Measurements from ENCODE around the gene CEP295NL.
"Not testable (repeated sequence)": the region's sequence is repeated elsewhere in the genome, so short reads cannot be mapped to it uniquely, and the experiment has no call there.

CEP295NL gene

DNA sequence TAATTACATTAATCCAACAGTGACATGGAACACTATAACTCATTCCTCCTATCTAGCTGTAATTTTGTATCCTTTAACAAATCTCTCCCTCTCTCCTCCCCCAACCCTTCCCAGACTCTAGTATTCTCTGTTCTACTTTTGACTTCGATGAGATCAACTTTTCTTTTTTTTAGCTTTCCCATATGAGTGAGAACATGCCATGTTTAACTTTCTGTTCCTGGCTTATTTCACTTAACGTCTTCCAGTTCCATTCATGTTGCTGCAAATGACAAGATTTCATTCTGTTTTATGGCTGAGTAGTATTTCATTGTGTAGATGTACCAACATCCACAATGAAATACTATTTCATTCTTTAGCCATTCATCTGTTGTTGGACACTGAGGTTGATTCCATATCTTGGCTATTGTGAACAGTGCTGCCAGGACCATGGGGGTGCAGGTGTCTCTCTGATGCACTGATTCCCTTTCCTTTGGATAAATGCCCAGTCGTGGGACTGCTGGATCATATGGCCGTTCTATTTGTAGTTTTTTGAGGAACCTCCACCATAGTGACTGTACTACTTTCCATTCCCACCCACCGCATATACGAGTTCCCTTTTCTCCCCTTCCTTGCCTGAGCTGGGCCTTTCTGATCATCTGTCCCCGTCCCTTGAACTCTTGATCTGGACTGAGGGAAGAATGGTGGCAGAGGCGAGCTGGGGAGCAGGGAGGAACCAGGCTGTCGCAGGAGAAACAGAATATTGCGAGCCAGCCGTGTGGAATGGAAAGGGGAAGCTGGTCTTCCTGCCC lies 7.7 kb upstream of the CEP295NL start:
- in situ Hi-C loops (cut with MboI; ENCODE audit: low sequenced_read_pairs): no loop called here

DNA sequence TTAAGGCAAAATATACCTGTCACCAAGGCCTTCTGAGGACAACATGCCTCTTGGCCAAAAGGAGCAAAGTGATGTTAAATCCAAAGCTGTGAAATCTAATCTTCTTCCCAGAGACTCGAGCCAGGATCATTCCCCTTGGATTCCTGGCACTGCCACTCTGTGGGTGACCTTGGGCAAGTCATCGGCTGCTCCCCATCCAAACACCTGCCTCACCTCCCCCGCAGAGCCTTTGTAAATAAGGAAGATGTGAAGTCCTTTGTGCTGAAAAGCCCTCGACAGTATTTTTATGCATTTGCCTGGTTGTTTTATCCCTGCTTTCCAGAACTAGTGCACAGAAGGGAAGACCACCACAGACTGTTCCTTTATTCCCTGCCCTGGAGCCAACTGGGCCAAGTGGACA lies 5.4 kb upstream of the CEP295NL start:
- in situ Hi-C loops (cut with MboI; ENCODE audit: low sequenced_read_pairs): no loop called here

DNA sequence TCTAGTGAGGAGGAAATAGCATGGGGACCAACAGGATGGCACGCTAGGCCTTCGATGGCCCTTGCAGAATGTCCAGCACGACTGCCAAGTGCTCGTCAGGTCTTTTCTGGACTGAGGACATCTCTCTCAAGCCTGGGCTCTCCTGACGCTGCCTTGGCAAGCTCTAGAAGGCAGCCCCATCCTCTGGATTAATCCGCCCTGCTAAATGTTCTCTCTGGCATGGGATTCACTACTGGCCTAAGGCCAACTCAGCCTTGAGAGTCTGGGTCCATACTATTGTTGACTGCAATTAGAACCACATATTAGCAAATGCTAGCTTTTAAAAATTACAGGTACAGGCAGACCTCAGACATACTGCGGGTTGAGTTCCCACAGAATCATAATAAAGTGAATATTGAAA lies 2.5 kb upstream of the CEP295NL start:
- in situ Hi-C loops (cut with MboI; ENCODE audit: low sequenced_read_pairs): no loop called here

DNA sequence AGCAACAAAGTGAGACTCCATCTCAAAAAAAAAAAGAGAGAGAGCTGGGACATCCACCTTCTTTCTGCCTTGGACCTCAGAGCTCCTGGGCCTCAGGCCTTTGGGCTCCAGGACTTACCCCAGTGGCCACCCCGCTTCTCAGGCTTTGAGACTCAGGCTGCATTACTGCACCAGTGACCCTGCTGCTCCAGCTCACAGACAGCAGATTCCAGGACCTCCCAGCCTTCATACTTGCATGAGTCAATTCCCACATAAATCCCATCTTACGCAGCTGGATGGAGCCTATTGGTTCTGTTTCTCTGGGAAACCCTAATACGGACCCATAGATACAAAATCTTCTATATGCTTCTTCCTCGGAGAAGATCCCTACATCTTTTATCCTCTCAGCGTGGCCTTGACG lies 2.1 kb upstream of the CEP295NL start:
- in situ Hi-C loops (cut with MboI; ENCODE audit: low sequenced_read_pairs): no loop called here

DNA sequence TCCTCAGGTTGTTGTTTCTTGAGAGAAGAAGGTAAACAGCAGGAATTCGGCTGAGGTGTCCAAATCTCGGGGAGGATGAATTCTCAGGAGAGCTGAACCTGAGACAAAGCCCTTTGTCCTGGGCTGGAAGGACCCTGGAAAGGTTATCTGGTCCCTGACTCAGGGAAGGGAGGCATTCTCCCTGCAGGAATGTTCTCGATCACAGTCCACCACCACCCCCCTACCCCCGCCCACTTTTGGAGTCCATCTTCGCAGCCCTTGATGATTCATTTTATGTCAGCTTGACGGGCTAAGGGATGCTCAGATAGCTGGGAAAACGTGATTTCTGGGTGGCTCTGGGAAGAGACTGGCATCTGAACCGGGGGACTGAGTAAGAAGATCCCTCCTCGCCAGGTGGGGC lies 1.4 kb upstream of the CEP295NL start:
- in situ Hi-C loops (cut with MboI; ENCODE audit: low sequenced_read_pairs): no loop called here

DNA sequence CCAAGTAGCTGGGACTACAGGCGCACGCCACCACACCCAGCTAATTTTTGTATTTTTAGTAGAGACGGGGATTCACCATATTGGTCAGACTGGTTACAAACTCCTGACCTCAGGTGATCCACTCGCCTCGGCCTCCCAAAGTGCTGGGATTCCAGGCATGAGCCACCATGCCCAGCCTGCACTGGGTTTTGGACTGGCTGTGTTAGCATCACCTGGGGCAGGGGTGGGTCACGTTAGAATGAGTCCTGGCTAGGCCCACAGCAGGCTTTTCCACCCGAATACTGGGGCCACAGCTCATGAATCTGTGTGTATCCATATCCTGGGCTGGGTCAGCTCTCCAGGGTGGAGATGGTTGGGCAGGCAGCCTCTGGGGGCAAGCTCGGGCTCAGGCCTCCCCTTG lies 770 bp downstream of the CEP295NL start:
- in situ Hi-C loops (cut with MboI; ENCODE audit: low sequenced_read_pairs): not testable (repeated sequence)

DNA sequence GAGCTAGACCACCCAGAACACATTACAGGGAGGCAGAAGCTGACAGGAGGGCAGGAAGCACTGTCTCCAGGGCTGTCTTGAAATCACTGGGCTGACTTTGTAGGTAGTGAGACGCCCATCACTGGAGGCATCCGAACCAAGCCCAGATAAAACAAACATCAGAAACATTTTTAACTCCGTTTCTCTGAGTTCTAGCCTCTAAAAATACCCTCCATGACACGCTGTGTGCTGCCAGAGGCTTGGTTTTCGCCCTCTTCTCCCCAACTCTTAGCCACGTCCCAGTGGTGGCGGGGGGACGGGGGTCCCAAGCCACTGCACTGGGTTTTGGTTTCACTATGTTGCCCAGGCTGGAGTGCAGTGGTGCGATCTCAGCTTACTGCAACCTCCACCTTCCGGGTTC lies 1.2 kb downstream of the CEP295NL start:
- in situ Hi-C loops (cut with MboI; ENCODE audit: low sequenced_read_pairs): no loop called here

DNA sequence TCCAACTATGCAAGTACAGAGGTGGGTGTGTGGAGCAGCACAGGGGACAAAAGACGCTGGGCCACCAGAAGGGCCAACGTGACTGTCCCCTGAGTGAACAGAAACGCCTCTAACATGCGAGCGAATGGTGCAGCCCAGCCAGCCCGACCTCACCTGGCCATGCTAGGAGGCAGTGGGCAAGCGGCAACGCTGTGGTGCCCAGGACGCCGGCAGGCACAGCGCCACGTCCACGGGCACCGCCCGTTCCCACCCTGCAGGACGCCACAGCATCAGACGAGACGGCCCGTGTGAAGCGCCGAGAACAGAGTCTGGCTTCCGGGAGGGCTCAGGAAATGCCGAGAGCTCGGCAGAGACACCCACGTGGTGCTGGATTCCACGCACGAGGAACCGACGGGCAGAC lies 2.2 kb downstream of the CEP295NL start:
- in situ Hi-C loops (cut with MboI; ENCODE audit: low sequenced_read_pairs): no loop called here

DNA sequence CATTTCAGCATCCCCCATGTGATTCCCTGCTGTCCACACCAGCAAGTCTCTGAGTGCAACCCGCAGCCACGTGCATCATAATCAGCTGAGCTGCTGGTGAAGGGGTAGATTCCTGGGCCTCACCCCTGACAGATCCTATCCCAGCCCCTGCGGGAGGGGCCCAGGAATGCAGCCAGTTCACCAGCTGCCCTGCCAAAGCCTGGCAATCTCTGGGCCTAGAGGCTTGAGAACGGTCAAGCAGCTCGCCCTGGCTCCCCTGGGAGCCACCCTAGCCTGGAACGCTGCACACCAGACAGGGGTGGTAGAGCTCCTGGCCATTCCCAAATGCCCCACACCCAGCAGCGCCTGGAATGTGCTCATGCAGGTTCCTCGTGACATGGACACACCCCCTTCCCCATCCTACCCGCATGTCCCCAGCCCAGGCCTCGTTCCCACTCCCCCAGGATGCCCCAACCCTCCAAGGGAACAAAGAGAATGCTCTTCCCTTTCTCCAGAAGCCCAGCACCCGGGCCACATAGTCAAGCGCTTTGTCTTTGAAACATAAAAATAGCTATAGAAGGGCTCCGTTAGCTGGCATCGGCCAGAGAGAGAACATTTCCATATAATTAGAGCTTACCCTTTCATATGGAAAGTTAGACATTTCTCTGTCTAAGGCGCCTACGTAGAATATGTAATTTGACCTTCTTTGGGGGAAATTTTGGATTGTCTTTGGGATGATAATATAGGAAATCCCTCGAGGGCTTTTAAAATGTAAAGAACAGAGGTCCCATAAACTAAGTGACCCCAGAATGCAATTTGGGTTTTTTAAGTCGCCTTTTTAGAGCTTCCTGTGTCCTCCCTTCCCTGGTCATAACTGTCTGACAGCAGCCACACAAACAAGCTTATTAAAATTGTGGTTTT lies 3.4 kb downstream of the CEP295NL start:
- in situ Hi-C loops (cut with MboI; ENCODE audit: low sequenced_read_pairs): no loop called here

DNA sequence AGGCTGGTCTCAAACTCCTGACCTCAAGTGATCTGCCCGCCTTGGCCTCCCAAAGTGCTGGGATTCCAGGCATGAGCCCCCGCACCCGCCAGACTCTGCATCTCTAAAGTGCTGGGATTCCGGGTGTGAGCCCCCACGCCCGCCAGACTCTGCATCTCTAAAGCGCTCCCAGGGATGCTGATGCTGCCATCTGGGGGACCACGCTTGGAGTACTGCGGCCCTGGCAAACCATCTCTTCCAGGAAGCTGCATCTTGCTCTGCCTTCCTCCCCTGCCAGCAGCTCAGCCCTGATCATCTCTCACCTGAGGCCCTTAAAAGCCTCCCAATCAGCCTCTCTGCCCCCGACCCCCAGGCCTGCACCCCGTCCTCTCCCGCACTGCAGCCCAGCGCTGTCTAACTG lies 4.1 kb downstream of the CEP295NL start:
- in situ Hi-C loops (cut with MboI; ENCODE audit: low sequenced_read_pairs): no loop called here

DNA sequence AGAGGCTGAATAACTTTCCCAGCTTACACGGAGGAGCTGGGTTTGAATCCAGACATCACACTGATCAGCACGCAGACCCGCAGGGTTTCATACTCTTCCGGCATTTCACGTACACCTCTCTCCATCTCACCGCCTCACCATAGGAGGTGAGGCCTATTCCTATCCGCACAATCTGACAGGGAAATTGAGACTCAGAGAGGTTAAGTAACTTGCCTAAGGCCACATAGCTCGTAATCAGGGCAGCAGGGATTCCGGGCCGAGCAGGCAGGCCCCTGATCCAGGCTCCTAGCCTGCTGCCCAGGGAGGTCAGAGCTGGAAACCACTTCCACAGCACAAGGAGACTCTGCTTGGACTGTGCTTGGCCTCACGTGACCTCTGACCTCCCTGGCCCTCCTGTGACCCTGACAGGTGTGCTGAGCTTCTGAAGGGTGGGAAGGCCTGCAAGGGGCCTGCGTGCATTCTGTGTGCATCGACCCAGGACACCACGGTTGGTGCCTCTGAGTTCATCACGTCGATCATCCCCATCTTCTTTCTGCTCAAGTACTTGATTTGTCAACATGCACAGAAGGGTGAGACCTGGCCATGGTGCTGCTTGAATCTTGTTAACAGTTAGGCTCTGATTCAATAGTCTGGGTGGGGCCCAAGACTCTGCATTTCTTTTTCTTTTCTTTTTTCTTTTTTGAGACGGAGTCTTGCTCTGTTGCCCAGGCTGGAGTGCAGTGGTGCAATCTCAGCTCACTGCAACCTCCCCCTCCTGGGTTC lies 4.7 kb downstream of the CEP295NL start:
- in situ Hi-C loops (cut with MboI; ENCODE audit: low sequenced_read_pairs): no loop called here

DNA sequence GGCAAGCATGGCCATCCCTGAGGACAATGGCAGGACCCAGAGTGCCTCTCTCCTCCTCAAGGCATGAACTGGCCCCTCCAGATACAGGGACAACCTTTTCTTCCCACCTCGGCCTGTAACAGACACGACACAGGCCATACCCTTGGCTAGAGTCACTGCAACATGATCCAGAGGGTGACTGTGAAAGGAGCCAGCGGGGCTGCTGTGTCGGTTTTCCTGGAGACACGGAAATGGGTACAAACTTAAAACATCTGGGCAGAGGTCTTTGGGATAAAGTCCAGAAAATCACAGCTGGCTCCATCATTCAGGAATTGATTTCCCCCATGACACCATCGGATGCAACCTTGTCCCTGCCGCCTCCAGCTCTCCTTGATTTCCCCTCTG lies 5.3 kb downstream of the CEP295NL start:
- in situ Hi-C loops (cut with MboI; ENCODE audit: low sequenced_read_pairs): no loop called here

DNA sequence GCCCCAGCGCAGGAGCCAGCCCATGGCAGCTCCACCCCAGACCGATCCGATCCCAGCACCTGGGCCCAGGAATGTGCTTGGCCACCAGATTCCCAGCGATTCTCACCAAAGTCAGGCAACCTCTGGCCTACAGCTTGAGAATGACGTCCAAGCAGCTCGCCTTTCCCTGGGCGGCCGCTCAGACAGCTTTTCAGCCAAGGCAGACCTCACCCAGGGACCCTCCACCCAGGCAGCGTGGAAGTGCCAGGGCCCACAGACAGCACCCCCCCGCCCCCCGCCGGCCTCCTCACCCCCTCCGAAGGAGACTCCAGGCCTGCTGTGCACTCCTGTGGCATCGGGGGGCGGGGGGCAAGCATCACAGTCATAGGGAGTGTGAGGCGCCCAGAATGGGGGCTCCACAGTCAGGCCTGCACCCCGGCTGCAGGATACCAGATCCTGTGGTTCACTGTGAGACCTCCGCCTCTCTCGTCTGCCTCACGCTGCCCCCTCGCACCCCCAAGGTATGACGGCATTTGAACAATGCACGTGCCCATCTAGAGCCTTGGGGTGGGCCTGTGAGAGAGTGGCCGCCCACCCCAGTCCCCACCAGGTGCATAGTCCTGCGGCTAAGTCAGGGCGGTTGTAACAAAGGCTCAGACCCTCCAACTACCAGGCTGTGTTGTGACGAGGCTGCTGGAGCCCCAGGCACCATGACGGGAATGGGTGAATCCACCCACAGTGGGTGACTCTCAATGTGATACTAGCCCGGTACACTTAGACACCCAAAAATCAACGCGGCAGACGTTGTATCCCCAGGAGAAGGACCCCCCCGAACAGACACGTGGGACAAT lies 6.0 kb downstream of the CEP295NL start:
- in situ Hi-C loops (cut with MboI; ENCODE audit: low sequenced_read_pairs): no loop called here

DNA sequence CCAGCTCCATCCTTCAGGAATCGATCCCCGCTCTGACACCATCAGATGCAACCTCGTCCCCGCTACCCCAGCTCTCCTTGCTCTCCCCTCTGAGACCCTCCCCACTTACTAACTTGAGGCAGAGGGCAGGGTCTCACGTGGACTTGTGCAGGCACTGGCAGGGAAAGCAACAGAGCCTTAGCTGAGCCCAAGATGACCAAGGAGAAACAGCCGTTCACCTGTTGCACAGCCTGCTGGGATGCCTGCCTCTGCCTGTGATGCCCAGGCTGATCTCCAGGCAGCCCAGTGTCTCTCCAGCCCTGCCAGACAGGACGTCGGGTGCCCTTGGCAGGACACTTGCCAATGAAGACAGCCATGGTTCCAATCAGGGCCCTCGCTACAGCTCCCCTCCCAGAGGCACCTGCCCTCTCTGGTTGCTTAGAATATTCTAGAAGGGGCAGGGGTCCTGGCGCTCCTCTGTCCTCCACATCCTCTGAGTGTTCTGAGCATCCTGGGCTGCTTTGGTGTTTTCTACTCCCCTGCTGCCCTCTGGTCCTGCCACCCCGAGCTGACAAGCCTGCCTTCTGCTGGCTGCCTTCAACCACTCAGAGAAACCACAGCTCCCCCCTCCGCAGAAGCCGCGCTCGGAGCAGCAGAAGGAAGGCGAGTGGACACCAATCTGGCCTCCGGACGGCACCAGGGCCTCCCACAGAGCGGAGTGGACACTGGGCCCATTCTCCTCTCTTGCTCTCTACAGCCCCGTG lies 6.7 kb downstream of the CEP295NL start:
- in situ Hi-C loops (cut with MboI; ENCODE audit: low sequenced_read_pairs): no loop called here

DNA sequence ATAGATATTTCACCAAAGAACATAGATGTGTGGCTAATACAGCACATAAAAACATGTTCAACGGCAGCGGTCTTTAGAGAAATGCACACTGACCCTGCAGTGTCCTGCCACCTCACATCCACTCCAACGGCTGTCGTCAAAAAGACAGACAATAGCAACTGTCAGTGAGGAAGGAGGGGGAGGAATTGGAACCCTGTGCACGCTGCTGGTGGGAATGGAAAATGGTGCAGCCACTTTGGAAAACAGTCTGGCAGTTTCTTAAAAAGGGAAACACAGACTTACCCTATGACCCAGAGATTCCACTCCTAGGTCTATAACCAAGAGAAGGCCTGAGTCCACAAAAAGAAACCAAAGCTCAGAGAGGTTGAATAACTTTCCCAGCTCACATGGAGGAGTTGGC lies 7.7 kb downstream of the CEP295NL start:
- in situ Hi-C loops (cut with MboI; ENCODE audit: low sequenced_read_pairs): no loop called here

DNA sequence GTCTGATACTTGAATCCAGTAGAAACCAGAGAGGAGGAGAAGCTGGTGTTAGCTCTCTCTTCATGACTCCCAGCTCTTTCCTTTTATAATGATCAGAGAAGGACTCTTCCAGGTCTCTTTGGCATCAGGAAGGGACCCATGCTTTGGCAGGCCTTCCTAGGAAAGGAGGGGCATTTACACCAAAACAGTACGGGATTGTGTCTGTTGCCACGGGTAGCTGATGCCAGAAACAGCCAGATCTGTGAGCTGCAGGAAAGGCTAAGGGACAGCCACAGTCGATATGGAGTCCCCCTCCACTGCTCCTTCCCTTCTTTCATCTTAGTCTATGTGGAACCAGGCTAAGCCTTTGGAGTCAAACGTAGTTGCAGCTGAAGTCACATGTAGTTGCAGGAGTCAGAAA lies 9.3 kb downstream of the CEP295NL start:
- in situ Hi-C loops (cut with MboI; ENCODE audit: low sequenced_read_pairs): no loop called here

DNA sequence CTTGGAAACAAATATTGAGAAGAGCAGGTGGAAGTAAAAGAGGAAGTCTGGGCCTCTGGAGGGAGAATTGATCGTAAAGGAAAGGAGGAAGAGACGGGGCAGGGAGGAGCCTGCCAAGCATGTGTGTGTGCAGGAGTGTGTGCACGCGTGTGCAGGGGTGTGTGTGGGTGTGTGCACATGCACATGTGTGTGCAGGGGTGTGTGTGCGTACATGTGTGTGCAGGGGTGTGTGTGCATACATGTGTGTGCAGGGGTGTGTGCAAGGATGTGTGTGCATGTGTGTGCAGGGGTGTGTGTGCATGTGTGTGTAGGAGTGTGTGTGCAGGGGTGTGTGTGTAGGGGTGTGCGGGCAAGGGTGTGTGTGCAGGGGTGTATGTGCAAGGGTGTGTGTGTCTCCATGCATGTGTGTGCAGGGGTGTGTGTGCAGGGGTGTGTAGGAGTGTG lies 10.0 kb downstream of the CEP295NL start:
- in situ Hi-C loops (cut with MboI; ENCODE audit: low sequenced_read_pairs): no loop called here

DNA sequence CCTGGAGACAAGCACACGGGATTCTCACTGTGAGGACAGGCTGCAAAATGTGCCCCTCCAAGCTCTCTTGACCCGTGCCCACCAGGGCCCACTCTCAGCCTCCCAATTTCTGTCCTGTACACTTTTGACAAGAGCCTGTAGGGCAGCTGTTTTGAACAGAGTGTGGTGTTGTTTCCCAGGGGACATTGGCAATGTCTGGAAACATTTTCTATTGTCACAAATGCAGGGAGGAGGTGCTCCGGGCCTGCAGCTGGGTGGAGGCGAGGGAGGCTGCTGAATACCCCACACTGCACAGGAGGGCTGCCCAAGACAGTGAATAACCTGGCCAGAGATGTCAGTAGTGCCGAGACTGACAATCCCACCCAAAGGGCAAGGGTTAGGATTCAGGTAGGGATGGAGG lies 10.5 kb downstream of the CEP295NL start:
- in situ Hi-C loops (cut with MboI; ENCODE audit: low sequenced_read_pairs): no loop called here

DNA sequence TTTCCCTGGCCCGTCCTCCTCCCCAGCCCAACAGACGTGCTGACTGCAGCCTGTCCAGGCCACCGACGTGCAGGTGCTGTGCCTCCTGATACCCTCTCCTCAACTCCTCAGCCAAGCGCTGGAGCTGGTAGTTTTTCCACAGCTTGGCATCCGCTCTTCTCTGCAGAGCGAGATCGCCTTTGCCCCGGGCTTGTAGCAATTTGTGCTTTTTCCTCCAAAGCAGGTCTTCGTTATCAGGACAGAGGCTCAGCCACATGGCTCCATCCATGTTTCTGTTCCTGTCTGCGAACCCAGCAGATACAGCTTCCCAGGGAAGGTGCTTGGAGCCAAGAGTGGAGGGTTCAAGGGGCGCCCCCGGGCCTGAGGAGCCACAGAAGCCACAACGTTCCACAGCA lies 10.9 kb downstream of the CEP295NL start:
- in situ Hi-C loops (cut with MboI; ENCODE audit: low sequenced_read_pairs): no loop called here
